ENCODE data around the gene E2F4. TPM values are rescaled to one million over a fixed set of nuclear protein-coding genes. Genes with fewer than 3 reads are reported as not detected.
A peak's percentile ranks its signal among the peaks of the same experiment; 100 is the strongest.

Gene E2F4
- total and polyA plus RNA-seq, 2 of the 13 experiments (the other 11 are each of a cell fraction or from before 2014, with no cell fraction given) = 84.8 to 91.2 TPM

GRCh38 chr16:67169642-67170167 is 22.2 kb upstream of the E2F4 start (continued):
- no peak for TF ChIP-seq ZBTB34 (CRISPR knock-in tag; IDR thresholded peaks at IDR 0.05)
- TF ChIP-seq ZNF510 (CRISPR knock-in tag; IDR thresholded peaks at IDR 0.05; ENCODE audit: low read depth) = peak; percentile 83; the same call in 1 of the 2 replicates
- no peak for TF ChIP-seq ZSCAN9 (CRISPR knock-in tag; IDR thresholded peaks at IDR 0.05; ENCODE audit: borderline replicate concordance)
- 0 out of 2 replicates have a peak, but pooled peaks have one; percentile 7 for TF ChIP-seq ZBTB21 (CRISPR knock-in tag; IDR thresholded peaks at IDR 0.05)
- no peak for TF ChIP-seq ZEB1 (IDR thresholded peaks at IDR 0.05; ENCODE audit: insufficient replicate concordance, low read depth)
- no peak for TF ChIP-seq ZMYM4 (CRISPR knock-in tag; IDR thresholded peaks at IDR 0.05)
- no peak for TF ChIP-seq IRX3 (CRISPR knock-in tag; IDR thresholded peaks at IDR 0.05; ENCODE audit: borderline replicate concordance, low read depth)
- TF ChIP-seq BCL3 (CRISPR knock-in tag; IDR thresholded peaks at IDR 0.05) = no peak
- TF ChIP-seq ZNF605 (CRISPR knock-in tag; IDR thresholded peaks at IDR 0.05) = peak; percentile 65; the same call in 1 of the 2 replicates
- no peak for TF ChIP-seq BRD4 (CRISPR knock-in tag; IDR thresholded peaks at IDR 0.05)
- TF ChIP-seq REPIN1 (CRISPR knock-in tag; IDR thresholded peaks at IDR 0.05; ENCODE audit: borderline replicate concordance, low read depth) = peak; percentile 9; the same call in 1 of the 2 replicates
- no peak for TF ChIP-seq ZNF367 (CRISPR knock-in tag; IDR thresholded peaks at IDR 0.05; ENCODE audit: borderline replicate concordance)
- peak; percentile 33; the same call in 1 of the 2 replicates for TF ChIP-seq TARDBP (CRISPR knock-in tag; IDR thresholded peaks at IDR 0.05)
- 0 out of 2 replicates have a peak, but pooled peaks have one; percentile 17 for TF ChIP-seq E2F1 (CRISPR knock-in tag; IDR thresholded peaks at IDR 0.05)
- TF ChIP-seq HMGXB4 (CRISPR knock-in tag; IDR thresholded peaks at IDR 0.05; ENCODE audit: borderline replicate concordance in 1 of 2, low read depth in 1 of 2) = peak in 1 of 2 experiments; percentile 83; a peak in 2 of 4 replicates
- TF ChIP-seq PAX8 (CRISPR knock-in tag; IDR thresholded peaks at IDR 0.05; ENCODE audit: borderline replicate concordance) = 0 out of 2 replicates have a peak, but pooled peaks have one; percentile 74
- TF ChIP-seq KAT7 (CRISPR knock-in tag; IDR thresholded peaks at IDR 0.05; ENCODE audit: borderline replicate concordance) = no peak
- peak; percentile 54 for TF ChIP-seq PTBP1 (IDR thresholded peaks at IDR 0.05; ENCODE audit: low read depth, low read length, poor library complexity, severe bottlenecking)
- TF ChIP-seq ZNF550 (CRISPR knock-in tag; IDR thresholded peaks at IDR 0.05; ENCODE audit: borderline replicate concordance) = no peak
- no peak; the same call in 1 of the 2 replicates for TF ChIP-seq ZNF580 (CRISPR knock-in tag; IDR thresholded peaks at IDR 0.05; ENCODE audit: borderline replicate concordance, low read depth)
- no peak for TF ChIP-seq NFE2L1 (CRISPR knock-in tag; IDR thresholded peaks at IDR 0.05; ENCODE audit: borderline replicate concordance)
- TF ChIP-seq ELF4 (CRISPR knock-in tag; IDR thresholded peaks at IDR 0.05; ENCODE audit: borderline replicate concordance) = no peak
- TF ChIP-seq NRL (CRISPR knock-in tag; IDR thresholded peaks at IDR 0.05; ENCODE audit: borderline replicate concordance) = peak; percentile 32; the same call in 1 of the 2 replicates
